HG02943 (cell line): ENCODE results near the gene DRC7.
"Not testable (repeated sequence)": the region's sequence is repeated elsewhere in the genome, so short reads cannot be mapped to it uniquely, and the experiment has no call there.

ENCODE experiments used
- ATAC-seq: cut with Tn5 transposase; IDR thresholded peaks from one replicate; pipeline ENCODE4 v1.9.1; 2021; ENCODE audit warnings: mild to moderate bottlenecking, low read depth, moderate library complexity; ENCODE audit not compliant: unreplicated experiment

The DRC7 gene

GRCh38 chr16:57774705-57775285, 80.2 kb downstream of the DRC7 start:
- no peak for ATAC-seq

DNA sequence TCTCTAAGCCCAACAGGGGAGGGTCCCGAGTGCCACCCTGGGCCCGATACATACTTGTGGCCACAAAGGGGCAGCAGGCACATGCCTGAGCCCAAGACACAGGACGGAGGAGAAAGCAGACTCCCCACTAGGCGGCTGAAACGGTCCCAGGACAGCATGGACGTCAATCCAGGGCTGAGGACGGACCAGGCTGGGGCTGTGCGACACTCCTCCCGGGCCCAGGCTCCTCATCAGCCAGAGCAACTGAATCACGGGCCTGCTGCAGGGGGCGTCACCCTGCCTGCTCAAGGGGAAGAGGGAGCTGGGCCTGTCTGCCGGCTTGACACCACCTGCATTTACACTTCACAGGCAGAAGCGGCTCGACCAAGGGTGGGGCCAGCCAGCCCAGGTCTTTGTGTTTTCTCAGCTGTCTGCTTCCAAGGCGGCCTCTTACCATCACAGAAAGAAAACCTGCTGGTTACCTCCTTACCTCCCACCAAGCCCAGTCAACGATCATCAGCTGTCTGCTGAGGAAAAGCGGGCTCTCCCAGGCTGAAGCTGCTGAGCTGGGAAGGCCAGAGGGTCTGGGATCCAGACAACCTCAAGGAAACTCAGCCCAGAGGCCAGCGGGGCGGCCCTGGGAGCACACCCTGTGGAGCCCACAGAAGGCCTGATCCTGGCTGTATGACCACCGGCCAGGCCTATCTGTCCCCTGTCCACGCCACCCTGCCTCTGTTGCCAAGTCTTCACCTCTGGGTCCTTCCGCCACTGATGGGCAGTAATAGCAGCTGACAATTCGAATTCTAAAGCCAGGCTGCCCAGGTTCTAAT, 81.3 kb downstream of the DRC7 start:
- no peak for ATAC-seq

- ATAC-seq, result no peak
Observed at GRCh38 chr16:57778658-57779057, 84.1 kb downstream of the DRC7 start.

DNA sequence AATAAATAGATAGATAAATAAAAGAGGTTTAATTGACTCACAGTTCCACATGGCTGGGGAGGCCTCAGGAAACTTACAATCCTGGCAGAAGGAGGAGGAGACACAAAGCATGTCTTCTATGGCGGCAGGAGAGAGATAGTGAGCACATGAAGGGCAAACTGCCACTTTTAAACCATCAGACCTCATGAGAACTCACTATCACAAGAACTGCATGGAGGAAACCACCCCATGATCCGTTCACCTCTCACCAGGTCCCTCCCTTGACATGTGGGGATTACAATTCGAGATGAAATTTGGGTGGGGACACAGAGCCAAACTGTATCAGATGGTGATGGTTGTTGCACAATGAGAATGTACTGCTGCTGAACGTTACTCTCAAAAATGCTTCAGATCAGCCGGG, 85.2 kb downstream of the DRC7 start:
- not testable (repeated sequence) for ATAC-seq

DNA sequence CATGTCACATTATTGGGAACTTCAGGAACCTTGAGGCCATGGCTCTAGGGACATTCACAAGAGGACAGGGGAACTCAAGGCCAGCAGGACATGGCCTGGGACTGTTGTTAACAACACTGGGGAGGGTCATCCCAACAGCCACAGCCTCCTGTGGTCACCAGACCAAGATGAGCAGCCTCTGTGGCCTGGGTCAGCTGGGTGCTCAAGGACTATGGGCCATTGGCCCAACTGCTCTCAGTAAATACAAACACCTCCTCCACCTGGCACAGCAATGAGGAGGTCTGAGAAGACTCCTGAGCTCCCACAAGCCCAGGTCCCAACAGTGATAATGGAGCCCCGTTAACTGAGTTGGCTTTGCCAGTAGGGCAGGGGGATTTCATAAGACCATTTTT, 86.7 kb downstream of the DRC7 start:
- no peak for ATAC-seq
